ENCODE results near the gene CISTR.

GRCh38 chr12:53699678-53700025, 52.1 kb downstream of the CISTR start:
- TF ChIP-seq CTCF (IDR thresholded peaks at IDR 0.05) (no peak), POLR2A (IDR thresholded peaks at IDR 0.05) (no peak)

Measured in heart left ventricle (tissue), 13 donors.